Fibroblast of lung (primary cell): ENCODE results near the gene APC.

Experiments
- EZH2 ChIP-seq: IDR thresholded peaks from 2 replicates; pipeline ENCODE4 v1.5.1; 2012; ENCODE audit warnings: low read length, control low read depth, mild to moderate bottlenecking; ENCODE audit errors: missing control alignments
- TF ChIP-seq, protein P1 (sequence below), 2 donors: IDR thresholded peaks in 1 of 2; conservative IDR thresholded peaks in 1 of 2; 1 replicate in 1 of 2; 2 replicates in 1 of 2; pipeline ENCODE4 v1.5.1; 2011 to 2012; ENCODE audit warnings: low read length in 2 of 2, control low read depth in 1 of 2, inconsistent platforms in 1 of 2, low read depth in 1 of 2, mild to moderate bottlenecking in 1 of 2

DNA sequence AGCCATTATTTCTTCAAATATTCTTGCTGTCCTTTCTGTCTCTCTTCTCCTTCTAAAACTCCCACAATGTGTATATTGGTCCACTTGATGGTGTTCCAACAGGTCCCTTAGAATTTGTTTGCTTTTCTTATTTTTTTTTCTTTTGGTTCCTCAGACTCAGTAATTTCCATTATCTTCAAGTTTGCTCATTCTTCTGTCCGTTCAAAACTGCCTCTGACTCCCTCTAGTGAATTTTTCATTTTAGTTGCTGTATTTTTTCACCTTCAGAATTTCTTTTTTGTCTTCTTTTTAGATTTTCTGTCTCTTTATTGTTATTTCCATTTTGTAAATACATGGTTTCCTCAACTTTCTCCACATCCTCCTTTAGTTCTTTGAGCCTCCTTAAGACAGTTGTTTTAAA is 117.0 kb downstream of the APC start:
- TF ChIP-seq, protein P1, sequence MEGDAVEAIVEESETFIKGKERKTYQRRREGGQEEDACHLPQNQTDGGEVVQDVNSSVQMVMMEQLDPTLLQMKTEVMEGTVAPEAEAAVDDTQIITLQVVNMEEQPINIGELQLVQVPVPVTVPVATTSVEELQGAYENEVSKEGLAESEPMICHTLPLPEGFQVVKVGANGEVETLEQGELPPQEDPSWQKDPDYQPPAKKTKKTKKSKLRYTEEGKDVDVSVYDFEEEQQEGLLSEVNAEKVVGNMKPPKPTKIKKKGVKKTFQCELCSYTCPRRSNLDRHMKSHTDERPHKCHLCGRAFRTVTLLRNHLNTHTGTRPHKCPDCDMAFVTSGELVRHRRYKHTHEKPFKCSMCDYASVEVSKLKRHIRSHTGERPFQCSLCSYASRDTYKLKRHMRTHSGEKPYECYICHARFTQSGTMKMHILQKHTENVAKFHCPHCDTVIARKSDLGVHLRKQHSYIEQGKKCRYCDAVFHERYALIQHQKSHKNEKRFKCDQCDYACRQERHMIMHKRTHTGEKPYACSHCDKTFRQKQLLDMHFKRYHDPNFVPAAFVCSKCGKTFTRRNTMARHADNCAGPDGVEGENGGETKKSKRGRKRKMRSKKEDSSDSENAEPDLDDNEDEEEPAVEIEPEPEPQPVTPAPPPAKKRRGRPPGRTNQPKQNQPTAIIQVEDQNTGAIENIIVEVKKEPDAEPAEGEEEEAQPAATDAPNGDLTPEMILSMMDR (conservative IDR thresholded peaks at IDR 0.05 in 1 of 2, IDR thresholded peaks at IDR 0.05 in 1 of 2; ENCODE audit: low read depth in 1 of 2, low read length in 2 of 2) = no peak
- TF ChIP-seq EZH2 = no peak
